Uterus (tissue), 2 donors: Measurements from ENCODE around the gene SGMS1.

ENCODE experiments used
- POLR2A ChIP-seq, 2 donors: fragments of 450-650 bp; IDR thresholded peaks; one replicate each; pipeline ENCODE4 v1.6.1; 2016; ENCODE audit warnings: antibody characterized with exemption in 2 of 2, mild to moderate bottlenecking in 1 of 2, moderate library complexity in 1 of 2
- TF ChIP-seq, protein P1 (sequence below), 4 experiments: fragments of 200-600 bp in 2 of 4; fragments of 450-650 bp in 2 of 4; sonication (generic) in 2 of 4; IDR thresholded peaks; one replicate each; pipeline ENCODE4 v1.5.1; 2016 to 2019; ENCODE audit warnings: antibody characterized with exemption in 4 of 4, mild to moderate bottlenecking in 2 of 4, moderate library complexity in 1 of 4

GRCh38 chr10:50517626-50518025 is 106.1 kb downstream of the SGMS1 start:
- TF ChIP-seq, protein P1, sequence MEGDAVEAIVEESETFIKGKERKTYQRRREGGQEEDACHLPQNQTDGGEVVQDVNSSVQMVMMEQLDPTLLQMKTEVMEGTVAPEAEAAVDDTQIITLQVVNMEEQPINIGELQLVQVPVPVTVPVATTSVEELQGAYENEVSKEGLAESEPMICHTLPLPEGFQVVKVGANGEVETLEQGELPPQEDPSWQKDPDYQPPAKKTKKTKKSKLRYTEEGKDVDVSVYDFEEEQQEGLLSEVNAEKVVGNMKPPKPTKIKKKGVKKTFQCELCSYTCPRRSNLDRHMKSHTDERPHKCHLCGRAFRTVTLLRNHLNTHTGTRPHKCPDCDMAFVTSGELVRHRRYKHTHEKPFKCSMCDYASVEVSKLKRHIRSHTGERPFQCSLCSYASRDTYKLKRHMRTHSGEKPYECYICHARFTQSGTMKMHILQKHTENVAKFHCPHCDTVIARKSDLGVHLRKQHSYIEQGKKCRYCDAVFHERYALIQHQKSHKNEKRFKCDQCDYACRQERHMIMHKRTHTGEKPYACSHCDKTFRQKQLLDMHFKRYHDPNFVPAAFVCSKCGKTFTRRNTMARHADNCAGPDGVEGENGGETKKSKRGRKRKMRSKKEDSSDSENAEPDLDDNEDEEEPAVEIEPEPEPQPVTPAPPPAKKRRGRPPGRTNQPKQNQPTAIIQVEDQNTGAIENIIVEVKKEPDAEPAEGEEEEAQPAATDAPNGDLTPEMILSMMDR (IDR thresholded peaks at IDR 0.05), result no peak
- no peak for TF ChIP-seq POLR2A (IDR thresholded peaks at IDR 0.05)
